K562 (cell line): ENCODE measurements around the gene CDKN1C. TPM values are rescaled to one million over a fixed set of nuclear protein-coding genes. Genes with fewer than 3 reads are reported as not detected.

Source experiments
- BDP1 ChIP-seq: IDR thresholded peaks from 3 replicates; pipeline ENCODE4 v1.6.1; 2011; ENCODE audit not compliant: insufficient read length, insufficient read depth
- BRD9 ChIP-seq: fragments of 450-650 bp; IDR thresholded peaks from 2 replicates; pipeline ENCODE4 v1.6.1; 2018; ENCODE audit warnings: low read depth; ENCODE audit not compliant: partially characterized antibody
- CBX5 ChIP-seq: IDR thresholded peaks from 2 replicates; pipeline ENCODE4 v1.6.1; 2014; ENCODE audit warnings: low read depth, borderline replicate concordance
- DMBX1 ChIP-seq: fragments of 250-450 bp; sonication (Bioruptor Pico); IDR thresholded peaks from 2 replicates; pipeline ENCODE4 v1.8.0; 2022; ENCODE audit warnings: inconsistent platforms, mild to moderate bottlenecking, moderate library complexity, borderline replicate concordance
- HCFC1 ChIP-seq: IDR thresholded peaks from 2 replicates; pipeline ENCODE4 v1.6.1; 2012; ENCODE audit warnings: low read depth, low read length, improper control_type of control experiment
- KDM5B ChIP-seq: fragments of 200-600 bp; sonication (generic); IDR thresholded peaks from 2 replicates; pipeline ENCODE4 v1.6.1; 2012; ENCODE audit warnings: low read depth, mild to moderate bottlenecking, moderate library complexity, low read length, control low read depth, inconsistent platforms; ENCODE audit not compliant: insufficient replicate concordance
- MYNN ChIP-seq, 2 experiments: sonication (generic); formaldehyde crosslinking in 1 of 2; IDR thresholded peaks; 2 replicates each; pipeline versions ENCODE4 v1.5.0 to v1.6.1; 2016 to 2020; ENCODE audit warnings: antibody characterized with exemption in 1 of 2, missing genetic modification reagents in 1 of 2
- NBN ChIP-seq: fragments of 450-650 bp; IDR thresholded peaks from 2 replicates; pipeline ENCODE4 v1.6.1; 2016; ENCODE audit warnings: low read depth, mild to moderate bottlenecking
- PHF21A ChIP-seq: fragments of 450-650 bp; IDR thresholded peaks from 2 replicates; pipeline ENCODE4 v1.6.1; 2017; ENCODE audit warnings: low read depth, borderline replicate concordance
- SLC30A9 ChIP-seq: fragments of 250-450 bp; sonication (Bioruptor Pico); IDR thresholded peaks from 2 replicates; pipeline ENCODE4 v1.8.0; 2022; ENCODE audit warnings: mild to moderate bottlenecking, moderate library complexity
- SREBF1 ChIP-seq: fragments of 150-350 bp; IDR thresholded peaks from 2 replicates; pipeline ENCODE4 v1.6.1; 2014; ENCODE audit warnings: antibody characterized with exemption, low read depth, low read length, borderline replicate concordance
- SRSF1 ChIP-seq: fragments of 200-400 bp; formaldehyde crosslinking; IDR thresholded peaks from 2 replicates; pipeline ENCODE4 v1.6.1; 2017; ENCODE audit warnings: mild to moderate bottlenecking, low read depth, low read length, moderate library complexity
- STAG1 ChIP-seq: sonication (generic); formaldehyde crosslinking; IDR thresholded peaks from 2 replicates; pipeline ENCODE4 v1.5.0; 2020; ENCODE audit warnings: missing genetic modification reagents, borderline replicate concordance
- ZNF197 ChIP-seq: fragments of 200-800 bp; sonication (Bioruptor generic); IDR thresholded peaks from 2 replicates; pipeline ENCODE4 v1.6.1; 2016; ENCODE audit warnings: low read depth, missing genetic modification characterization, missing compliant biosample characterization
- polyA plus RNA-seq, 8 experiments: library from polyadenylated mRNA; depleted of rRNA in 4 of 8; stranded (reverse) in 5 of 8; unstranded in 3 of 8; fragments of >200 nt; fragmentation: Nextera tagmentation in 2 of 8; fragmentation: Illumina TruSeq in 1 of 8; extraction: Ambion mirVana in 2 of 8; extraction: Trizol in 1 of 8; gene quantifications; 2 replicates each; pipeline versions ENCODE4 v1.2.1 to v1.2.3, GENCODE V29; 2011 to 2014; ENCODE audit warnings: inconsistent platforms in 1 of 8, missing spikeins in 1 of 8
- total RNA-seq, 7 experiments: library from RNA; depleted of rRNA in 6 of 7; stranded (reverse); fragments of >200 nt in 6 of 7; fragmentation: Illumina TruSeq in 2 of 7; extraction: Trizol in 2 of 7; gene quantifications; 2 replicates each; pipeline versions ENCODE4 v1.2.1 to v1.2.3, GENCODE V29; 2011 to 2021; ENCODE audit warnings: low replicate concordance in 1 of 7
- TF ChIP-seq, protein P1 (sequence below): fragments of 200-800 bp; sonication (Bioruptor generic); IDR thresholded peaks from 2 replicates; pipeline ENCODE4 v1.6.1; 2016; ENCODE audit warnings: missing genetic modification characterization, missing compliant biosample characterization
- TF ChIP-seq, protein P2 (sequence below): sonication (generic); formaldehyde crosslinking; IDR thresholded peaks from 2 replicates; pipeline ENCODE4 v1.8.1; 2023; ENCODE audit warnings: mild to moderate bottlenecking, missing genetic modification reagents
- TF ChIP-seq, protein P3 (sequence below): sonication (generic); formaldehyde crosslinking; IDR thresholded peaks from 2 replicates; pipeline ENCODE4 v1.8.0; 2022; ENCODE audit warnings: missing genetic modification reagents, mild to moderate bottlenecking, borderline replicate concordance

The CDKN1C gene
- total and polyA plus RNA-seq, 9 of the 15 experiments (the other 6 are each of a cell fraction or from before 2014, with no cell fraction given) = 2.8 to 21.1 (median 9.3) TPM

DNA sequence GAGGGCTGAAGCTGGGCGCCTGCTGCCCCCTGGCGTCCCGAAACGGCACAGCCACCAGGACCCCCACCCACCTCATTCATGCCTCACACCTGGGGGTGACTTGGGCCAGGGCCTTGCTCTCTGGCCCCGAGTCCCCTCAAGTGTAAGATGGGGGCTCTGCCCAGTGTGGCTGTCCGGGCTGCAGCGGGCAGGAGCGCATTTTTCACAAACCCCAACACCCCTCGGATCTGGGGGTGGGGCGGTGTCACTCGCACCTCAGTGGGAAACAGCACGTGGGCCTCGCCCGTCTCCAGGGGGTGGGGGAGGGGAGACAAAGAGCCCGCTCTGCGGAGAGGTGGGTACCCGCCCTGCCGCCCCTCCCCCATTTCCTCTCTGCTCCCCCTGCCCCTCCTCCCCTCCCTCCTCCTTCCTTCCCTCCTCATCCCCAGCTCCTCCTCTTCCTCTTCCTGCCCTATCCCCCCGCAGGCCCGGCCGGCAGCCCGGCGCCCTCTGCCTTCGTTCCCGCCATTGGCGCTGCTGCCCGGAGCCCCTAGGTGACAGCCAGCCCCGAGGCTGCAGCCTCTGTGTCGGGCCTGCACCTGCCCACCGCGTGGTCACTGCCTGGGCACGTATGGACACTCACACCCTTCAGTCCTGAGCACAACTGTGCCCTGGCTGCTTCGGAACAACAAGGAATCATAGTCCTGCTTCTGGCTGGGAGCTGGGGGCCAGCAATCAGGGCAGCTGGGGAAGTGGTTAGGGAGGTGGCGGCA lies 6.8 kb upstream of the CDKN1C start (continued):
- TF ChIP-seq DMBX1 (no peak), CBX5 (no peak), SLC30A9 (no peak), MYNN (IDR thresholded peaks at IDR 0.05) (no peak), MYNN (CRISPR knock-in tag; IDR thresholded peaks at IDR 0.05) (no peak), ZNF197 (no peak), SREBF1 (no peak), SRSF1 (no peak), KDM5B (peak; percentile 38), PHF21A (no peak), STAG1 (CRISPR knock-in tag) (peak; percentile 100), HCFC1 (peak; percentile 41; the same call in 1 of the 2 replicates), BDP1 (no peak), BRD9 (no peak), NBN (no peak)
- TF ChIP-seq, protein P1, sequence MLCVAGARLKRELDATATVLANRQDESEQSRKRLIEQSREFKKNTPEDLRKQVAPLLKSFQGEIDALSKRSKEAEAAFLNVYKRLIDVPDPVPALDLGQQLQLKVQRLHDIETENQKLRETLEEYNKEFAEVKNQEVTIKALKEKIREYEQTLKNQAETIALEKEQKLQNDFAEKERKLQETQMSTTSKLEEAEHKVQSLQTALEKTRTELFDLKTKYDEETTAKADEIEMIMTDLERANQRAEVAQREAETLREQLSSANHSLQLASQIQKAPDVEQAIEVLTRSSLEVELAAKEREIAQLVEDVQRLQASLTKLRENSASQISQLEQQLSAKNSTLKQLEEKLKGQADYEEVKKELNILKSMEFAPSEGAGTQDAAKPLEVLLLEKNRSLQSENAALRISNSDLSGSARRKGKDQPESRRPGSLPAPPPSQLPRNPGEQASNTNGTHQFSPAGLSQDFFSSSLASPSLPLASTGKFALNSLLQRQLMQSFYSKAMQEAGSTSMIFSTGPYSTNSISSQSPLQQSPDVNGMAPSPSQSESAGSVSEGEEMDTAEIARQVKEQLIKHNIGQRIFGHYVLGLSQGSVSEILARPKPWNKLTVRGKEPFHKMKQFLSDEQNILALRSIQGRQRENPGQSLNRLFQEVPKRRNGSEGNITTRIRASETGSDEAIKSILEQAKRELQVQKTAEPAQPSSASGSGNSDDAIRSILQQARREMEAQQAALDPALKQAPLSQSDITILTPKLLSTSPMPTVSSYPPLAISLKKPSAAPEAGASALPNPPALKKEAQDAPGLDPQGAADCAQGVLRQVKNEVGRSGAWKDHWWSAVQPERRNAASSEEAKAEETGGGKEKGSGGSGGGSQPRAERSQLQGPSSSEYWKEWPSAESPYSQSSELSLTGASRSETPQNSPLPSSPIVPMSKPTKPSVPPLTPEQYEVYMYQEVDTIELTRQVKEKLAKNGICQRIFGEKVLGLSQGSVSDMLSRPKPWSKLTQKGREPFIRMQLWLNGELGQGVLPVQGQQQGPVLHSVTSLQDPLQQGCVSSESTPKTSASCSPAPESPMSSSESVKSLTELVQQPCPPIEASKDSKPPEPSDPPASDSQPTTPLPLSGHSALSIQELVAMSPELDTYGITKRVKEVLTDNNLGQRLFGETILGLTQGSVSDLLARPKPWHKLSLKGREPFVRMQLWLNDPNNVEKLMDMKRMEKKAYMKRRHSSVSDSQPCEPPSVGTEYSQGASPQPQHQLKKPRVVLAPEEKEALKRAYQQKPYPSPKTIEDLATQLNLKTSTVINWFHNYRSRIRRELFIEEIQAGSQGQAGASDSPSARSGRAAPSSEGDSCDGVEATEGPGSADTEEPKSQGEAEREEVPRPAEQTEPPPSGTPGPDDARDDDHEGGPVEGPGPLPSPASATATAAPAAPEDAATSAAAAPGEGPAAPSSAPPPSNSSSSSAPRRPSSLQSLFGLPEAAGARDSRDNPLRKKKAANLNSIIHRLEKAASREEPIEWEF = no peak
- TF ChIP-seq, protein P2, sequence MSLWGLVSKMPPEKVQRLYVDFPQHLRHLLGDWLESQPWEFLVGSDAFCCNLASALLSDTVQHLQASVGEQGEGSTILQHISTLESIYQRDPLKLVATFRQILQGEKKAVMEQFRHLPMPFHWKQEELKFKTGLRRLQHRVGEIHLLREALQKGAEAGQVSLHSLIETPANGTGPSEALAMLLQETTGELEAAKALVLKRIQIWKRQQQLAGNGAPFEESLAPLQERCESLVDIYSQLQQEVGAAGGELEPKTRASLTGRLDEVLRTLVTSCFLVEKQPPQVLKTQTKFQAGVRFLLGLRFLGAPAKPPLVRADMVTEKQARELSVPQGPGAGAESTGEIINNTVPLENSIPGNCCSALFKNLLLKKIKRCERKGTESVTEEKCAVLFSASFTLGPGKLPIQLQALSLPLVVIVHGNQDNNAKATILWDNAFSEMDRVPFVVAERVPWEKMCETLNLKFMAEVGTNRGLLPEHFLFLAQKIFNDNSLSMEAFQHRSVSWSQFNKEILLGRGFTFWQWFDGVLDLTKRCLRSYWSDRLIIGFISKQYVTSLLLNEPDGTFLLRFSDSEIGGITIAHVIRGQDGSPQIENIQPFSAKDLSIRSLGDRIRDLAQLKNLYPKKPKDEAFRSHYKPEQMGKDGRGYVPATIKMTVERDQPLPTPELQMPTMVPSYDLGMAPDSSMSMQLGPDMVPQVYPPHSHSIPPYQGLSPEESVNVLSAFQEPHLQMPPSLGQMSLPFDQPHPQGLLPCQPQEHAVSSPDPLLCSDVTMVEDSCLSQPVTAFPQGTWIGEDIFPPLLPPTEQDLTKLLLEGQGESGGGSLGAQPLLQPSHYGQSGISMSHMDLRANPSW = no peak
- TF ChIP-seq, protein P3, sequence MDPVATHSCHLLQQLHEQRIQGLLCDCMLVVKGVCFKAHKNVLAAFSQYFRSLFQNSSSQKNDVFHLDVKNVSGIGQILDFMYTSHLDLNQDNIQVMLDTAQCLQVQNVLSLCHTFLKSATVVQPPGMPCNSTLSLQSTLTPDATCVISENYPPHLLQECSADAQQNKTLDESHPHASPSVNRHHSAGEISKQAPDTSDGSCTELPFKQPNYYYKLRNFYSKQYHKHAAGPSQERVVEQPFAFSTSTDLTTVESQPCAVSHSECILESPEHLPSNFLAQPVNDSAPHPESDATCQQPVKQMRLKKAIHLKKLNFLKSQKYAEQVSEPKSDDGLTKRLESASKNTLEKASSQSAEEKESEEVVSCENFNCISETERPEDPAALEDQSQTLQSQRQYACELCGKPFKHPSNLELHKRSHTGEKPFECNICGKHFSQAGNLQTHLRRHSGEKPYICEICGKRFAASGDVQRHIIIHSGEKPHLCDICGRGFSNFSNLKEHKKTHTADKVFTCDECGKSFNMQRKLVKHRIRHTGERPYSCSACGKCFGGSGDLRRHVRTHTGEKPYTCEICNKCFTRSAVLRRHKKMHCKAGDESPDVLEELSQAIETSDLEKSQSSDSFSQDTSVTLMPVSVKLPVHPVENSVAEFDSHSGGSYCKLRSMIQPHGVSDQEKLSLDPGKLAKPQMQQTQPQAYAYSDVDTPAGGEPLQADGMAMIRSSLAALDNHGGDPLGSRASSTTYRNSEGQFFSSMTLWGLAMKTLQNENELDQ = 0 out of 2 replicates have a peak, but pooled peaks have one; percentile 40
